Neural progenitor cell (in vitro differentiated cells): Measurements from ENCODE around the gene TK1. TPM values are rescaled to one million over a fixed set of nuclear protein-coding genes. Genes with fewer than 3 reads are reported as not detected.

Experiments
- DNase-seq: peaks from one replicate; pipeline ENCODE4 v3.0.0-alpha.2; 2016; ENCODE audit warnings: low spot score
- H2AFZ ChIP-seq: fragments of 200-600 bp; sonication (generic); replicated peaks from 2 replicates; pipeline ENCODE4 v1.6.1; 2016; ENCODE audit warnings: antibody characterized with exemption
- H3F3A ChIP-seq: fragments of 200-600 bp; sonication (generic); 2 replicates; pipeline ENCODE4 v1.6.1; 2016; ENCODE audit warnings: antibody characterized with exemption, low read depth
- H3K27ac ChIP-seq: fragments of 200-600 bp; sonication (generic); 2 replicates; pipeline ENCODE4 v1.5.1; 2016; ENCODE audit warnings: mild to moderate bottlenecking
- H3K27me3 ChIP-seq: fragments of 200-600 bp; sonication (generic); 2 replicates; pipeline ENCODE4 v1.6.1; 2016; ENCODE audit warnings: mild to moderate bottlenecking, moderate library complexity
- H3K36me3 ChIP-seq: fragments of 200-600 bp; sonication (generic); 2 replicates; pipeline ENCODE4 v1.5.1; 2016
- H3K4me1 ChIP-seq: fragments of 200-600 bp; sonication (generic); 2 replicates; pipeline ENCODE4 v1.6.1; 2016; ENCODE audit warnings: mixed run types
- H3K4me2 ChIP-seq: fragments of 200-600 bp; sonication (generic); 2 replicates; pipeline ENCODE4 v1.6.1; 2016
- H3K4me3 ChIP-seq: fragments of 200-600 bp; sonication (generic); 2 replicates; pipeline ENCODE4 v1.5.1; 2016
- H3K79me2 ChIP-seq: fragments of 200-600 bp; sonication (generic); 2 replicates; pipeline ENCODE4 v1.6.1; 2016; ENCODE audit warnings: low read depth
- H3K9ac ChIP-seq: fragments of 200-600 bp; sonication (generic); 2 replicates; pipeline ENCODE4 v1.6.1; 2016
- H3K9me3 ChIP-seq: fragments of 200-600 bp; sonication (generic); 2 replicates; pipeline ENCODE4 v1.5.1; 2016; ENCODE audit warnings: low read depth
- H4K20me1 ChIP-seq: fragments of 200-600 bp; sonication (generic); 2 replicates; pipeline ENCODE4 v1.6.1; 2016; ENCODE audit warnings: low read depth
- H3K27ac Mint-ChIP-seq: 3 replicates; pipeline ENCODE4 v1.8.0; 2021; ENCODE audit warnings: mixed read lengths
- H3K27me3 Mint-ChIP-seq: 2 replicates; pipeline ENCODE4 v1.8.0; 2022; ENCODE audit warnings: low read depth, mild to moderate bottlenecking, inconsistent platforms, moderate library complexity, mixed read lengths; ENCODE audit not compliant: insufficient read depth
- H3K36me3 Mint-ChIP-seq: 3 replicates; pipeline ENCODE4 v1.8.0; 2021; ENCODE audit warnings: mixed read lengths
- H3K4me1 Mint-ChIP-seq: 3 replicates; pipeline ENCODE4 v1.8.0; 2021; ENCODE audit warnings: mixed read lengths
- H3K4me3 Mint-ChIP-seq: 3 replicates; pipeline ENCODE4 v1.8.0; 2021; ENCODE audit warnings: mild to moderate bottlenecking, moderate library complexity, mixed read lengths
- H3K9me3 Mint-ChIP-seq: 3 replicates; pipeline ENCODE4 v1.8.0; 2020; ENCODE audit warnings: mixed read lengths
- CTCF ChIP-seq: fragments of 200-600 bp; sonication (generic); IDR thresholded peaks from 2 replicates; pipeline ENCODE4 v1.5.1; 2017; ENCODE audit warnings: antibody characterized with exemption, mild to moderate bottlenecking
- EZH2 ChIP-seq: fragments of 200-600 bp; sonication (generic); IDR thresholded peaks from 2 replicates; pipeline ENCODE4 v1.6.1; 2017; ENCODE audit warnings: antibody characterized with exemption, mild to moderate bottlenecking, moderate library complexity
- EZH2phosphoT487 ChIP-seq: fragments of 200-600 bp; sonication (generic); IDR thresholded peaks from 2 replicates; pipeline ENCODE4 v1.6.1; 2017; ENCODE audit warnings: antibody characterized with exemption
- total RNA-seq: library from RNA; depleted of rRNA; stranded (reverse); fragments of >200 nt; gene quantifications from 2 replicates; pipeline ENCODE4 v1.2.3, GENCODE V29; 2015; ENCODE audit warnings: low replicate concordance

The TK1 gene
- total RNA-seq, 1 donor from 2014 or later = 27.3 TPM

- no peak for DNase-seq
- no peaks in the 10 kb centered on the region for H3K9me3 Mint-ChIP-seq
- H3K79me2 ChIP-seq = no peaks in the 10 kb centered on the region
Observed at GRCh38 chr17:78137392-78138203, 49.3 kb downstream of the TK1 start.

GRCh38 chr17:78135858-78136500 is 50.9 kb downstream of the TK1 start:
- TF ChIP-seq CTCF = no peak
- no peak for TF ChIP-seq EZH2
- TF ChIP-seq EZH2phosphoT487 = no peak

More at GRCh38 chr17:78137392-78138203, 49.3 kb downstream of the TK1 start:
- Histone ChIP-seq H3F3A (peaks cover 24% of the 10 kb centered on the region), H3K4me2 (no peak overlapping the region), H3K27me3 (peaks cover 36% of the 10 kb centered on the region), H3K9ac (no peak overlapping the region), H3K4me1 (no peaks in the 10 kb centered on the region), H3K9me3 (no peaks in the 10 kb centered on the region), H3K36me3 (no peaks in the 10 kb centered on the region), H2AFZ (no peak overlapping the region), H4K20me1 (no peaks in the 10 kb centered on the region), H3K4me3 (no peak overlapping the region), H3K27ac (no peak overlapping the region)
- Mint-ChIP-seq H3K4me1 (peaks cover 11% of the 10 kb centered on the region), H3K27ac (no peak overlapping the region), H3K36me3 (no peaks in the 10 kb centered on the region), H3K4me3 (no peak overlapping the region), H3K27me3 (peaks cover 20% of the 10 kb centered on the region)
- TF ChIP-seq CTCF (peak; percentile 49), EZH2phosphoT487 (no peak)

GRCh38 chr17:78134899-78135385 is 51.9 kb downstream of the TK1 start:
- TF ChIP-seq EZH2phosphoT487 (no peak), CTCF (no peak), EZH2 (no peak)
- H3K4me3 Mint-ChIP-seq = no peak overlapping the region
- H3K36me3 Mint-ChIP-seq = no peaks in the 10 kb centered on the region
- H3K27me3 Mint-ChIP-seq = peaks cover 17% of the 10 kb centered on the region
- Histone ChIP-seq H3F3A (peaks cover 21% of the 10 kb centered on the region), H3K4me1 (peaks cover 4% of the 10 kb centered on the region), H3K27me3 (peaks cover 49% of the 10 kb centered on the region), H3K4me3 (no peak overlapping the region), H4K20me1 (no peaks in the 10 kb centered on the region), H3K9me3 (no peaks in the 10 kb centered on the region), H3K27ac (no peak overlapping the region), H3K4me2 (no peak overlapping the region), H3K9ac (no peak overlapping the region), H3K36me3 (no peaks in the 10 kb centered on the region), H3K79me2 (no peaks in the 10 kb centered on the region), H2AFZ (no peak overlapping the region)
- no peak for DNase-seq
- H3K9me3 Mint-ChIP-seq = no peaks in the 10 kb centered on the region
- peaks cover 2% of the 10 kb centered on the region for H3K4me1 Mint-ChIP-seq
- H3K27ac Mint-ChIP-seq = no peak overlapping the region

More at GRCh38 chr17:78135858-78136500, 50.9 kb downstream of the TK1 start:
- Mint-ChIP-seq H3K9me3 (no peaks in the 10 kb centered on the region), H3K4me1 (peaks cover 4% of the 10 kb centered on the region), H3K27me3 (peaks cover 21% of the 10 kb centered on the region), H3K36me3 (no peaks in the 10 kb centered on the region), H3K27ac (peak overlapping the region; percentile 82), H3K4me3 (peak overlapping the region; percentile 31)
- no peaks in the 10 kb centered on the region for H3K36me3 ChIP-seq
- no peaks in the 10 kb centered on the region for H3K9me3 ChIP-seq
- no peak overlapping the region for H3K4me3 ChIP-seq
- H3K79me2 ChIP-seq = no peaks in the 10 kb centered on the region
- no peak overlapping the region for H3K9ac ChIP-seq
- no peak overlapping the region for H2AFZ ChIP-seq
- no peak overlapping the region for H3K4me2 ChIP-seq
- no peaks in the 10 kb centered on the region for H4K20me1 ChIP-seq
- peaks cover 44% of the 10 kb centered on the region for H3K27me3 ChIP-seq
- no peak overlapping the region for H3K27ac ChIP-seq
- no peak for DNase-seq
- H3K4me1 ChIP-seq = peaks cover 4% of the 10 kb centered on the region
- peaks cover 20% of the 10 kb centered on the region for H3F3A ChIP-seq
